ENCODE data around the gene D2HGDH. TPM values are rescaled to one million over a fixed set of nuclear protein-coding genes. Genes with fewer than 3 reads are reported as not detected.

Gene D2HGDH
- total and polyA plus RNA-seq, 2 of the 13 experiments (the other 11 are each of a cell fraction or from before 2014, with no cell fraction given) = 19.2 to 20.3 TPM

GRCh38 chr2:241755166-241755565, 20.7 kb downstream of the D2HGDH start:
- H3K79me2 ChIP-seq (ENCODE audit: insufficient read depth, low read length) = no peaks in the 10 kb centered on the region
- no peaks in the 10 kb centered on the region for H3K27me3 ChIP-seq (ENCODE audit: control insufficient read depth in 1 of 2, insufficient read depth in 2 of 2, low read length in 2 of 2)
- 96% methylated on average over 18 of the region's 18 CpGs for WGBS (ENCODE audit: low lambda C conversion rate)
- H2AFZ ChIP-seq (ENCODE audit: low read length) = no peak overlapping the region
- H3K4me1 ChIP-seq (ENCODE audit: insufficient read depth, low read length) = no peaks in the 10 kb centered on the region
- in situ Hi-C loops (cut with HindIII; ENCODE audit: extremely low pct_ligation_motif_present, low pct_unique_long_range_greater_than_20kb) = no loop called here
- peaks cover 9 to 19% of the 10 kb centered on the region in 2 experiments for H3K36me3 ChIP-seq (replicated peaks in 1 of 2; ENCODE audit: control insufficient read depth in 1 of 2, insufficient read depth in 2 of 2, low read length in 2 of 2)
- DNase-seq (ENCODE audit: low spot score) (no peak), ATAC-seq (peak; percentile 9; the same call in 2 of the 3 replicates), FAIRE-seq (no peak)
- no peak overlapping the region for H3K4me3 ChIP-seq (replicated peaks in 1 of 3; ENCODE audit: insufficient read depth in 1 of 3, low read depth in 2 of 3, low read length in 3 of 3)
- intact Hi-C loops (cut with micrococcal nuclease; ENCODE audit: unreplicated experiment) = no loop called here
- ChIA-PET CTCF (ENCODE audit: low intra/inter-chr PET ratio, low total read pairs) (no interaction called here), POLR2A (no interaction called here)
- H3K9me3 ChIP-seq (ENCODE audit: low read length) = no peaks in the 10 kb centered on the region
- no peak overlapping the region for H3K9ac ChIP-seq (ENCODE audit: insufficient read depth, low read depth, low read length)
- H4K20me1 ChIP-seq (ENCODE audit: insufficient read depth, low read length) = no peaks in the 10 kb centered on the region
- BruUV-seq (replicated peaks) = no TSS peak
- no peak overlapping the region for H3K27ac ChIP-seq (ENCODE audit: extremely low read length, insufficient read depth, low read length)
- TF ChIP-seq TCF7L2 (IDR thresholded peaks at IDR 0.05; ENCODE audit: low read depth, low read length) (no peak), ARNT2 (CRISPR knock-in tag; IDR thresholded peaks at IDR 0.05; ENCODE audit: low read depth) (no peak), FOXC1 (CRISPR knock-in tag; IDR thresholded peaks at IDR 0.05; ENCODE audit: borderline replicate concordance) (no peak), SALL1 (CRISPR knock-in tag; IDR thresholded peaks at IDR 0.05) (no peak), ZNF282 (IDR thresholded peaks at IDR 0.05; ENCODE audit: partially characterized antibody) (no peak), ZGPAT (CRISPR knock-in tag; IDR thresholded peaks at IDR 0.05) (no peak), ELF4 (CRISPR knock-in tag; IDR thresholded peaks at IDR 0.05; ENCODE audit: borderline replicate concordance) (no peak), KLF6 (CRISPR knock-in tag; IDR thresholded peaks at IDR 0.05) (no peak), ZNF546 (CRISPR knock-in tag; conservative IDR thresholded peaks at IDR 0.05) (no peak), ZNF432 (CRISPR knock-in tag; IDR thresholded peaks at IDR 0.05; ENCODE audit: borderline replicate concordance) (no peak), MTF1 (CRISPR knock-in tag; IDR thresholded peaks at IDR 0.05) (no peak)
- H3K4me2 ChIP-seq (ENCODE audit: low read depth, low read length) = no peak overlapping the region

All from HepG2 (cell line).